Panc1 (cell line): Measurements from ENCODE around the gene TM7SF2. TPM values are rescaled to one million over a fixed set of nuclear protein-coding genes. Genes with fewer than 3 reads are reported as not detected.

Source experiments
- ATAC-seq: fragments of 200-7000 bp; cut with Tn5 transposase; 2 replicates; pipeline ENCODE4 v1.9.1; 2020; ENCODE audit warnings: mild to moderate bottlenecking, moderate library complexity
- BruUV-seq: library from RNA; stranded (reverse); fragments of 400-500 nt; replicated peaks from 2 replicates; lab custom pipeline; 2021; lab: Mats Ljungman, UMichigan
- CTCF ChIA-PET: fragments of 300-600 bp; sonication (Branson Sonifier 250); formaldehyde crosslinking; loops from one replicate; lab custom pipeline; 2022; ENCODE audit warnings: antibody characterized with exemption; lab: Charles Lee
- POLR2A ChIA-PET: fragments of 300-600 bp; sonication (Branson Sonifier 250); formaldehyde crosslinking; loops from one replicate; lab custom pipeline; 2022; ENCODE audit warnings: antibody characterized with exemption; lab: Charles Lee
- DNase-seq: peaks from one replicate; pipeline ENCODE4 v3.0.0-alpha.2; 2010; ENCODE audit warnings: low read depth, low spot score
- H3K27ac ChIP-seq: 2 replicates; pipeline ENCODE4 v1.5.1; 2011; ENCODE audit warnings: mild to moderate bottlenecking, low read length, inconsistent platforms
- H3K27me3 ChIP-seq: fragments of 200-500 bp; sonication (Bioruptor generic); 2 replicates; pipeline ENCODE4 v1.6.0; 2014; ENCODE audit warnings: low read length, inconsistent platforms; ENCODE audit not compliant: control insufficient read depth, insufficient read depth
- H3K36me3 ChIP-seq: fragments of 200-500 bp; sonication (Bioruptor generic); 2 replicates; pipeline ENCODE4 v1.5.1; 2014; ENCODE audit warnings: inconsistent platforms, mild to moderate bottlenecking, low read length, moderate library complexity; ENCODE audit not compliant: control insufficient read depth, insufficient read depth
- H3K4me1 ChIP-seq: 2 replicates; pipeline ENCODE4 v1.5.1; 2011; ENCODE audit warnings: inconsistent platforms, mild to moderate bottlenecking, low read length, moderate library complexity; ENCODE audit not compliant: control insufficient read depth, insufficient read depth
- H3K4me3 ChIP-seq, 2 experiments: 2 replicates each; pipeline ENCODE4 v1.5.1; 2011 to 2012; ENCODE audit warnings: low read depth in 2 of 2, low read length in 2 of 2, mild to moderate bottlenecking in 2 of 2, inconsistent platforms in 1 of 2, moderate library complexity in 1 of 2
- H3K9me3 ChIP-seq: fragments of 200-500 bp; sonication (Bioruptor generic); 2 replicates; pipeline ENCODE4 v1.5.1; 2014; ENCODE audit warnings: low read depth, mild to moderate bottlenecking, inconsistent platforms, low read length, moderate library complexity; ENCODE audit not compliant: control insufficient read depth, insufficient read depth
- POLR2AphosphoS5 ChIP-seq: IDR thresholded peaks from 2 replicates; pipeline ENCODE4 v1.6.1; 2012; ENCODE audit warnings: mild to moderate bottlenecking, low read depth, low read length, moderate library complexity
- SIN3A ChIP-seq: IDR thresholded peaks from 2 replicates; pipeline ENCODE4 v1.6.1; 2012; ENCODE audit warnings: low read depth, mild to moderate bottlenecking, low read length, moderate library complexity, borderline replicate concordance; ENCODE audit not compliant: insufficient read depth
- TCF7L2 ChIP-seq: IDR thresholded peaks from 2 replicates; pipeline ENCODE4 v1.6.1; 2011; ENCODE audit warnings: mild to moderate bottlenecking, low read depth, low read length, inconsistent platforms
- in situ Hi-C: cut with HindIII; loops from 2 replicates; pipeline ENCODE4 v1.10.0; 2016; ENCODE audit warnings: low sequenced_read_pairs, low pct_unique_long_range_greater_than_20kb
- intact Hi-C: fragments of 100-400 bp; cut with micrococcal nuclease; formaldehyde crosslinking; loops from one replicate; pipeline ENCODE4 v1.10.0; 2022; ENCODE audit not compliant: unreplicated experiment
- total RNA-seq: library from RNA; stranded (reverse); gene quantifications from one replicate; pipeline ENCODE4 v1.2.1, GENCODE V29; 2021; ENCODE audit not compliant: unreplicated experiment
- TF ChIP-seq, protein P1 (sequence below): fragments of 450-650 bp; IDR thresholded peaks from 2 replicates; pipeline ENCODE4 v1.5.1; 2017; ENCODE audit warnings: mild to moderate bottlenecking
- TF ChIP-seq, protein P2 (sequence below), 2 experiments: IDR thresholded peaks; 2 replicates each; pipeline ENCODE4 v1.6.1; 2011 to 2012; ENCODE audit warnings: low read depth in 2 of 2, control low read depth in 1 of 2, low read length in 1 of 2, mild to moderate bottlenecking in 1 of 2, moderate library complexity in 1 of 2; ENCODE audit not compliant: insufficient read depth in 1 of 2

Gene TM7SF2
- total RNA-seq, 1 experiment from 2014 or later, result 85.4 TPM

DNA sequence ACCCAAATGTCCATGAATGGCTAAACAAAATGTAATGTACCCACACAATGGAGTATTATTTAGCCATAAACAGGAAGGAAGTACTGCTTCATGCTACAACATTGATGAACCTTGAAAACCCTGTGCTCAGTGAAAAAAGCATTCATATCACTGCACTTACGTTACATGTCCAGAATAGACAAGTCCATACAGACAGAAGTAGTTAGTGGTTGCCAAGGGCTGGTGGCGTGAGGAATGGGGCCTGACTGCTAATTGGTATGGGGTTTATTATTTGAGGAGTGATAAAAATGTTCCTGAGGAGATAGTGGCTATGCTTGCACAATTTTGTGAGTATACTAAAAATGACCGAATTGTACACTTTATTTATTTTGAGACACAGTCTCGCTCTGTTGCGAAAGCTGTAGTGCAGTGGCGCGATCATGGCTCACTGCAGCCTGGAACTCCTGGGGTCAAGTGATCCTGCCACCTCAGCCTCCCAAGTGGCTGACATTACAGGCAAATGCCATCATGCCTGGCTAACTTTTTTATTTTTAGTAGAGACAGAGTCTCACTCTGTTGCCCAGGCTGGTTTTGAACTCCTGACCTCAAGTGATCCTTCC lies 30.3 kb downstream of the TM7SF2 start:
- no peak for DNase-seq
- no peak for TF ChIP-seq TCF7L2
- TF ChIP-seq, protein P1, sequence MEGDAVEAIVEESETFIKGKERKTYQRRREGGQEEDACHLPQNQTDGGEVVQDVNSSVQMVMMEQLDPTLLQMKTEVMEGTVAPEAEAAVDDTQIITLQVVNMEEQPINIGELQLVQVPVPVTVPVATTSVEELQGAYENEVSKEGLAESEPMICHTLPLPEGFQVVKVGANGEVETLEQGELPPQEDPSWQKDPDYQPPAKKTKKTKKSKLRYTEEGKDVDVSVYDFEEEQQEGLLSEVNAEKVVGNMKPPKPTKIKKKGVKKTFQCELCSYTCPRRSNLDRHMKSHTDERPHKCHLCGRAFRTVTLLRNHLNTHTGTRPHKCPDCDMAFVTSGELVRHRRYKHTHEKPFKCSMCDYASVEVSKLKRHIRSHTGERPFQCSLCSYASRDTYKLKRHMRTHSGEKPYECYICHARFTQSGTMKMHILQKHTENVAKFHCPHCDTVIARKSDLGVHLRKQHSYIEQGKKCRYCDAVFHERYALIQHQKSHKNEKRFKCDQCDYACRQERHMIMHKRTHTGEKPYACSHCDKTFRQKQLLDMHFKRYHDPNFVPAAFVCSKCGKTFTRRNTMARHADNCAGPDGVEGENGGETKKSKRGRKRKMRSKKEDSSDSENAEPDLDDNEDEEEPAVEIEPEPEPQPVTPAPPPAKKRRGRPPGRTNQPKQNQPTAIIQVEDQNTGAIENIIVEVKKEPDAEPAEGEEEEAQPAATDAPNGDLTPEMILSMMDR, result no peak
- no peak overlapping the region for H3K4me3 ChIP-seq
- H3K36me3 ChIP-seq, result no peaks in the 10 kb centered on the region
- H3K27ac ChIP-seq, result no peak overlapping the region
- H3K4me1 ChIP-seq, result no peaks in the 10 kb centered on the region
- POLR2A ChIA-PET, result no interaction called here
- in situ Hi-C loops (no loop called here), intact Hi-C loops (no loop called here)
- no peaks in the 10 kb centered on the region for H3K9me3 ChIP-seq
- no peaks in the 10 kb centered on the region for H3K27me3 ChIP-seq
- CTCF ChIA-PET, result no interaction called here
- no TSS peak for BruUV-seq
- ATAC-seq, result no peak

DNA sequence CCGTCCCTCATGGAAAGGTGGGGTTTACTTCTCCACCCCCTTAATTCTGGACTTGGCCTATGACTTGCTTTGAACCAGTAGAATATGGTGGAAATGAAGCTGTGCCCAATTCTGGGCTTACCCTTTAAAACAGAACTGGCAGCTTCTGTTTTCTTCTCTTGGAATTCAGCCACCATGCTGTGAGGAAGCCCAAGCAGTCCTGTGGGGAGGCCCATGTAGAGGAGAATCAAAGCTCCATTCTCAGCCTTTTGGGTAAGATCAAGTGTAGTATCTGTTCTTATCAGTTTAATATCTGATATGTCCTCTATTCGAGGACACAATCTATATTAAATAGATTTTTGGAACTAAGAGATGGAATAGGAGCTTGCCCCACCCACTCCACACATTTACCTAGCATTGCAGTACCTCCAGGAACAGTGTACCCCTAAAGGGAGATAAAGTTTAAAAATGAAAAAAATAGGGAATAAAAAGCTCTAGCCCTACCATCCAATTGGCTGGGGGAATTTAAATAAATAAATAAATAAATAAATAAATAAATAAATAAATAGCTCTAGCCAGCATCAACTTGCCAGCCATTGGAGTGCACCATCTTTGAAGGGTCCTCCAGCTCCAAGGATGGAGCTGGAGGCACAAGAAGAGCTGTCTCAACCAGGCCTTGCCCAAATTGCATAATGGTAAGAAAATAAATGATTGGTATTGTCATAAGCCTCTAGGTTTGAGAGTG lies 35.8 kb downstream of the TM7SF2 start:
- in situ Hi-C loops, result no loop called here
- no peaks in the 10 kb centered on the region; the same call in 1 of the 2 replicates for H3K9me3 ChIP-seq
- DNase-seq (no peak), ATAC-seq (no peak)
- intact Hi-C loops, result no loop called here
- H3K4me1 ChIP-seq, result peaks cover 13% of the 10 kb centered on the region
- TF ChIP-seq, protein P2, sequence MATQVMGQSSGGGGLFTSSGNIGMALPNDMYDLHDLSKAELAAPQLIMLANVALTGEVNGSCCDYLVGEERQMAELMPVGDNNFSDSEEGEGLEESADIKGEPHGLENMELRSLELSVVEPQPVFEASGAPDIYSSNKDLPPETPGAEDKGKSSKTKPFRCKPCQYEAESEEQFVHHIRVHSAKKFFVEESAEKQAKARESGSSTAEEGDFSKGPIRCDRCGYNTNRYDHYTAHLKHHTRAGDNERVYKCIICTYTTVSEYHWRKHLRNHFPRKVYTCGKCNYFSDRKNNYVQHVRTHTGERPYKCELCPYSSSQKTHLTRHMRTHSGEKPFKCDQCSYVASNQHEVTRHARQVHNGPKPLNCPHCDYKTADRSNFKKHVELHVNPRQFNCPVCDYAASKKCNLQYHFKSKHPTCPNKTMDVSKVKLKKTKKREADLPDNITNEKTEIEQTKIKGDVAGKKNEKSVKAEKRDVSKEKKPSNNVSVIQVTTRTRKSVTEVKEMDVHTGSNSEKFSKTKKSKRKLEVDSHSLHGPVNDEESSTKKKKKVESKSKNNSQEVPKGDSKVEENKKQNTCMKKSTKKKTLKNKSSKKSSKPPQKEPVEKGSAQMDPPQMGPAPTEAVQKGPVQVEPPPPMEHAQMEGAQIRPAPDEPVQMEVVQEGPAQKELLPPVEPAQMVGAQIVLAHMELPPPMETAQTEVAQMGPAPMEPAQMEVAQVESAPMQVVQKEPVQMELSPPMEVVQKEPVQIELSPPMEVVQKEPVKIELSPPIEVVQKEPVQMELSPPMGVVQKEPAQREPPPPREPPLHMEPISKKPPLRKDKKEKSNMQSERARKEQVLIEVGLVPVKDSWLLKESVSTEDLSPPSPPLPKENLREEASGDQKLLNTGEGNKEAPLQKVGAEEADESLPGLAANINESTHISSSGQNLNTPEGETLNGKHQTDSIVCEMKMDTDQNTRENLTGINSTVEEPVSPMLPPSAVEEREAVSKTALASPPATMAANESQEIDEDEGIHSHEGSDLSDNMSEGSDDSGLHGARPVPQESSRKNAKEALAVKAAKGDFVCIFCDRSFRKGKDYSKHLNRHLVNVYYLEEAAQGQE (IDR thresholded peaks at IDR 0.05; ENCODE audit: insufficient read depth in 1 of 2, low read depth in 2 of 2, low read length in 1 of 2), result no peak
- TF ChIP-seq, protein P1, result no peak
- TF ChIP-seq SIN3A (no peak), POLR2AphosphoS5 (no peak), TCF7L2 (no peak)
- BruUV-seq, result no TSS peak
- no peaks in the 10 kb centered on the region for H3K36me3 ChIP-seq
- no peak overlapping the region for H3K27ac ChIP-seq
- H3K4me3 ChIP-seq, result no peak overlapping the region
- CTCF ChIA-PET, result interaction anchor here (0.7 to 1.1 kb wide), 2 partner anchors 12 to 14 kb away, joined by 3 to 8 read pairs; partner anchors contain the start of gene SYVN1
- H3K27me3 ChIP-seq, result no peaks in the 10 kb centered on the region
- POLR2A ChIA-PET, result interaction anchor here (0.6 kb wide), 2 partner anchors 8 to 186 kb away, joined by 3 to 4 read pairs; no protein-coding TSS in a partner anchor
